Gastroesophageal sphincter (tissue), 4 donors: ENCODE results near the gene MYO5A. TPM values are rescaled to one million over a fixed set of nuclear protein-coding genes. Genes with fewer than 3 reads are reported as not detected.
A peak's percentile ranks its signal among the peaks of the same experiment; 100 is the strongest.

Experiments used
- ATAC-seq: fragments of 150-250 bp; one replicate; pipeline ENCODE4 v1.9.1; 2016; ENCODE audit warnings: mild to moderate bottlenecking, moderate library complexity
- H3K27ac ChIP-seq, 4 donors: fragments of 200-600 bp; sonication (generic) in 3 of 4; 1 replicate in 3 of 4; 2 replicates in 1 of 4; pipeline ENCODE4 v1.5.1; 2016 to 2019
- H3K27me3 ChIP-seq: fragments of 200-600 bp; sonication (generic); one replicate; pipeline ENCODE4 v1.5.1; 2019
- H3K36me3 ChIP-seq, 2 donors: fragments of 200-600 bp; sonication (generic); one replicate each; pipeline ENCODE4 v1.5.1; 2019; ENCODE audit warnings: control low read depth in 1 of 2
- H3K4me1 ChIP-seq, 3 donors: fragments of 200-600 bp; sonication (generic); 1 replicate in 2 of 3; 2 replicates in 1 of 3; pipeline ENCODE4 v1.5.1; 2016 to 2019; ENCODE audit warnings: control low read depth in 2 of 3
- H3K4me3 ChIP-seq, 2 donors: fragments of 200-600 bp; sonication (generic); one replicate each; pipeline ENCODE4 v1.5.1; 2019; ENCODE audit warnings: mild to moderate bottlenecking in 1 of 2, moderate library complexity in 1 of 2
- H3K9me3 ChIP-seq, 3 donors: fragments of 200-600 bp; sonication (generic); one replicate each; pipeline ENCODE4 v1.5.1; 2017 to 2019; ENCODE audit warnings: control low read depth in 2 of 3
- EP300 ChIP-seq: sonication (generic); formaldehyde crosslinking; IDR thresholded peaks from one replicate; pipeline ENCODE4 v1.6.1; 2017; ENCODE audit warnings: antibody characterized with exemption, mild to moderate bottlenecking
- POLR2A ChIP-seq, 2 donors: fragments of 450-650 bp; IDR thresholded peaks; one replicate each; pipeline ENCODE4 v1.6.1; 2017; ENCODE audit warnings: antibody characterized with exemption in 2 of 2, mild to moderate bottlenecking in 2 of 2, moderate library complexity in 1 of 2
- POLR2AphosphoS5 ChIP-seq: sonication (generic); formaldehyde crosslinking; IDR thresholded peaks from one replicate; pipeline ENCODE4 v1.6.1; 2017; ENCODE audit warnings: antibody characterized with exemption
- WGBS, 2 donors: methylation state at CpG; one replicate each; pipeline ENCODE4 v1.1.5; 2018; ENCODE audit warnings: low coverage in 1 of 2; 5-methylcytosine and 5-hydroxymethylcytosine counted together
- total RNA-seq, 4 donors: library from RNA; depleted of rRNA; stranded (reverse); fragments of >200 nt; gene quantifications; one replicate each; pipeline ENCODE4 v1.1.0, GENCODE V29; 2016
- TF ChIP-seq, protein P1 (sequence below), 4 experiments: fragments of 200-600 bp in 2 of 4; fragments of 450-650 bp in 2 of 4; sonication (generic) in 1 of 4; IDR thresholded peaks; one replicate each; pipeline ENCODE4 v1.5.1; 2017 to 2019; ENCODE audit warnings: antibody characterized with exemption in 4 of 4, mild to moderate bottlenecking in 2 of 4, moderate library complexity in 2 of 4

The MYO5A gene
- total RNA-seq, 4 donors from 2014 or later, result 24.3 to 41.9 (median 31.2) TPM

DNA sequence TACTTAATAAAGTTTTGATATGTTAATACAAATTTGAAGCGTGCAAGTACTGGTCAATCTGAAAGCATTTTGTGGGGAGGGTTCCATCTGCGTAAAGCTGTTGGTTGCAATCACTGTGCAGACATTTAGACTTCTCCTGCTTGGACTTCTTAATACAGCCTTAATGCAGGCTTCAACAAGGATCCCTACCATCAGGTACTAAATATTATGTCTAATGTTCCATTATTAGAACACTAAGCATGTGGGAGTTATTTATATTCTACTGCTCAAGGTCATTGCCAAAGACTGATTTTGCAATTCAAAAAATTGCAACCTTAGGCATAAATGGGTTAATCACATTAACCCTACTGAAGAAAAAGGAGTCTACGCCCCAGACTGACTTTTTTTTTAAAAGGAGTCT, 159.2 kb downstream of the MYO5A start:
- no peak for ATAC-seq
- Histone ChIP-seq H3K36me3 (peaks cover 2 to 91% of the 10 kb centered on the region in 2 donors), H3K27me3 (no peaks in the 10 kb centered on the region), H3K27ac (no peak overlapping the region), H3K4me3 (no peak overlapping the region), H3K4me1 (peaks cover 0 to 7% (median 0%) of the 10 kb centered on the region in 3 donors), H3K9me3 (no peaks in the 10 kb centered on the region)
- TF ChIP-seq, protein P1, sequence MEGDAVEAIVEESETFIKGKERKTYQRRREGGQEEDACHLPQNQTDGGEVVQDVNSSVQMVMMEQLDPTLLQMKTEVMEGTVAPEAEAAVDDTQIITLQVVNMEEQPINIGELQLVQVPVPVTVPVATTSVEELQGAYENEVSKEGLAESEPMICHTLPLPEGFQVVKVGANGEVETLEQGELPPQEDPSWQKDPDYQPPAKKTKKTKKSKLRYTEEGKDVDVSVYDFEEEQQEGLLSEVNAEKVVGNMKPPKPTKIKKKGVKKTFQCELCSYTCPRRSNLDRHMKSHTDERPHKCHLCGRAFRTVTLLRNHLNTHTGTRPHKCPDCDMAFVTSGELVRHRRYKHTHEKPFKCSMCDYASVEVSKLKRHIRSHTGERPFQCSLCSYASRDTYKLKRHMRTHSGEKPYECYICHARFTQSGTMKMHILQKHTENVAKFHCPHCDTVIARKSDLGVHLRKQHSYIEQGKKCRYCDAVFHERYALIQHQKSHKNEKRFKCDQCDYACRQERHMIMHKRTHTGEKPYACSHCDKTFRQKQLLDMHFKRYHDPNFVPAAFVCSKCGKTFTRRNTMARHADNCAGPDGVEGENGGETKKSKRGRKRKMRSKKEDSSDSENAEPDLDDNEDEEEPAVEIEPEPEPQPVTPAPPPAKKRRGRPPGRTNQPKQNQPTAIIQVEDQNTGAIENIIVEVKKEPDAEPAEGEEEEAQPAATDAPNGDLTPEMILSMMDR (IDR thresholded peaks at IDR 0.05), result no peak
- TF ChIP-seq POLR2AphosphoS5, result no peak
- TF ChIP-seq POLR2A (IDR thresholded peaks at IDR 0.05), result no peak
- no peak for TF ChIP-seq EP300
- 83 to 90% methylated on average over 2 to 3 of the region's 3 CpGs for WGBS, 2 donors

DNA sequence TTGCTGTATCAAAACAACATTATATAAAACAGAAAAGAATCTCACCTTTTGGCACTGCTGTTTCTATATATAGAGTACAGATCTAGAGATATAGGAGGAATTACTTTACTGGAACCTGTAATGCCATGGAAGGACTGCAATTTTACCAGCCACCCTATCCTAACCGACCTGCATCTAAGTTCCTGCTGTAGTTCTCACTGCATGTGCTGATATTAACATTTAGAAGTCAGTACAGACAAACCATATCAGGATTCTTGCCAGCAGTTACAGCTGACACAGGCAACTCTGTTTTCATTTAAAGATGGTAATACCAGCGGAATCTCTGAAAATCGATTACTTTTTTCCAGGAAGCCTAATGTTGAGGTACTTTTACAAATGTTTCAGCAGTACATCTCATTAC, 159.7 kb downstream of the MYO5A start:
- Histone ChIP-seq H3K4me1 (peaks cover 0 to 7% (median 0%) of the 10 kb centered on the region in 3 donors), H3K27me3 (no peaks in the 10 kb centered on the region), H3K27ac (no peak overlapping the region), H3K4me3 (no peak overlapping the region), H3K36me3 (peaks cover 2 to 91% of the 10 kb centered on the region in 2 donors), H3K9me3 (no peaks in the 10 kb centered on the region)
- WGBS, 2 donors, result 57 to 65% methylated on average over 3 of the region's 3 CpGs
- no peak for ATAC-seq
- no peak for TF ChIP-seq POLR2AphosphoS5
- TF ChIP-seq POLR2A (IDR thresholded peaks at IDR 0.05), result no peak
- TF ChIP-seq, protein P1 (IDR thresholded peaks at IDR 0.05), result no peak

GRCh38 chr15:52368402-52368801, 160.3 kb downstream of the MYO5A start:
- no peaks in the 10 kb centered on the region for H3K27me3 ChIP-seq
- 69 to 100% methylated on average over 2 of the region's 3 CpGs for WGBS, 2 donors
- ATAC-seq, result no peak
- peaks cover 0 to 7% (median 0%) of the 10 kb centered on the region in 3 donors for H3K4me1 ChIP-seq
- H3K4me3 ChIP-seq, result no peak overlapping the region
- H3K36me3 ChIP-seq, result peaks cover 2 to 91% of the 10 kb centered on the region in 2 donors
- no peak overlapping the region for H3K27ac ChIP-seq
- no peaks in the 10 kb centered on the region for H3K9me3 ChIP-seq
- TF ChIP-seq EP300 (no peak), POLR2AphosphoS5 (no peak), POLR2A (IDR thresholded peaks at IDR 0.05) (no peak)

DNA sequence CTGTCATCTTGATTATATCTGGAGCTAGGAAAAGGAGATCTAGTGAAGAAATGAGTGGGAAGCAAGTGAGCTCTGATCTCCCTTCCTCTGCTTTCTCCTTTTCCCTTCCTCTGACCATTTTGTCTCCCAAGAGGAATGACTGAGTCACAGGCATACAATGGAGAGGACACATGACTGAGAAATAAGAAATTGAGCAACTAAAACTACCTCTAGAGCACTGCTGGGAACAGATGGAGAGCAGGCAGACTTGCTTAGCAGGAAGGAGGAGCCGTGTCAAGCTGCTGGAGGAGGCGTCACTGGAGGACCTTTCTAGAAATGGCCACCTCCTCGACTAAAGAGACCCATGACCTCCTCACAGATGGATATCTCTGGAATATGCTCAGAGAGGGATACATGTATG, 166.2 kb downstream of the MYO5A start:
- ATAC-seq, result peak; percentile 57
- Histone ChIP-seq H3K36me3 (peaks cover 0 to 90% of the 10 kb centered on the region in 2 donors), H3K4me1 (no peaks in the 10 kb centered on the region), H3K27me3 (no peaks in the 10 kb centered on the region), H3K27ac (no peak overlapping the region), H3K4me3 (no peak overlapping the region), H3K9me3 (no peaks in the 10 kb centered on the region)
- 81 to 100% methylated on average over 1 to 3 of the region's 3 CpGs for WGBS, 2 donors
- TF ChIP-seq EP300 (no peak), POLR2A (IDR thresholded peaks at IDR 0.05) (no peak), POLR2AphosphoS5 (no peak)
- TF ChIP-seq, protein P1 (IDR thresholded peaks at IDR 0.05), result no peak

DNA sequence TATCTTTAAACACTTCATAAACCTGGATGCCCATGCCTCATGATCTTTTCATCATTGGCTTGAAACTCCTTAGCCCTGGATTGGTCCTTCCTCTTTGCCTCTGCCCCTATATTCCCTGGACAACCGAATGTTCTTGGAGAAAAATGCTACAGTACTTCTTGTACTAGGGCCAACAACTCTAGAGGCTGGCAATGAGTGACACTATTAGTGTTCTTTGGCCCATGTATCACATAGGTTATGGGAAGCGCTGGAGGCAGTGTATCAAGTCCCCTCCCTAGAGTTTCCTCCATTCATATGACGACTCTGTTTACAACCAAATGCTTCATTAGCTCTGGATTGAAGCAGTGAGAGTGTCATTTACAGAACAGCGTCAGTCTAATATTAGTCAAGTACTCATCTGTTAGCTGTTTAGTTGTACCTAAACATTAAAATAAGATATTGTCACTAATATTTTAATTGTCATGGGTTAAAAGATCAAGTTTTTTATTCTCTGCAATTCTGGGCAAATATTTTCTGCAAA, 166.6 kb downstream of the MYO5A start:
- Histone ChIP-seq H3K27ac (no peak overlapping the region), H3K9me3 (no peaks in the 10 kb centered on the region), H3K36me3 (peaks cover 0 to 86% of the 10 kb centered on the region in 2 donors), H3K4me3 (no peak overlapping the region), H3K27me3 (no peaks in the 10 kb centered on the region), H3K4me1 (no peaks in the 10 kb centered on the region)
- no peak for ATAC-seq
- TF ChIP-seq, protein P1 (IDR thresholded peaks at IDR 0.05), result no peak
- TF ChIP-seq POLR2A (IDR thresholded peaks at IDR 0.05), result no peak
- TF ChIP-seq EP300, result no peak
- no peak for TF ChIP-seq POLR2AphosphoS5
- 75 to 84% methylated on average over 2 to 4 of the region's 4 CpGs for WGBS, 2 donors
